HepG2 (cell line): Measurements from ENCODE around the gene PACS1. TPM values are rescaled to one million over a fixed set of nuclear protein-coding genes. Genes with fewer than 3 reads are reported as not detected.

Experiments used
- ATRX ChIP-seq: sonication (generic); formaldehyde crosslinking; IDR thresholded peaks from 2 replicates; pipeline ENCODE4 v1.4.0; 2020; ENCODE audit warnings: missing genetic modification reagents, borderline replicate concordance
- CCDC6 ChIP-seq: sonication (generic); formaldehyde crosslinking; IDR thresholded peaks from 2 replicates; pipeline ENCODE4 v1.8.1; 2022; ENCODE audit warnings: mild to moderate bottlenecking, missing genetic modification reagents, moderate library complexity
- CENPT ChIP-seq: sonication (generic); formaldehyde crosslinking; IDR thresholded peaks from 2 replicates; pipeline ENCODE4 v1.8.0; 2022; ENCODE audit warnings: low read depth, mild to moderate bottlenecking, moderate library complexity, missing genetic modification reagents
- CREB3 ChIP-seq: sonication (generic); formaldehyde crosslinking; IDR thresholded peaks from 2 replicates; pipeline ENCODE4 v1.5.0; 2020; ENCODE audit warnings: missing genetic modification reagents
- CSRNP1 ChIP-seq: sonication (generic); formaldehyde crosslinking; IDR thresholded peaks from 2 replicates; pipeline ENCODE4 v1.8.1; 2023; ENCODE audit warnings: mild to moderate bottlenecking, missing genetic modification reagents
- HNF4G ChIP-seq, 2 experiments: sonication (generic) in 1 of 2; formaldehyde crosslinking in 1 of 2; IDR thresholded peaks; 2 replicates each; pipeline versions ENCODE4 v1.4.0 to v1.6.1; 2011 to 2020; ENCODE audit warnings: borderline replicate concordance in 2 of 2, low read depth in 2 of 2, mild to moderate bottlenecking in 2 of 2, low read length in 1 of 2, missing genetic modification reagents in 1 of 2, moderate library complexity in 1 of 2
- HOMEZ ChIP-seq: IDR thresholded peaks from 2 replicates; pipeline ENCODE4 v1.6.1; 2016; ENCODE audit warnings: low read depth
- MAF1 ChIP-seq: sonication (generic); formaldehyde crosslinking; IDR thresholded peaks from 2 replicates; pipeline ENCODE4 v1.5.0; 2020; ENCODE audit warnings: missing genetic modification reagents, borderline replicate concordance
- POLR2A ChIP-seq, 2 experiments: IDR thresholded peaks; 2 replicates each; pipeline ENCODE4 v1.6.1; 2011; ENCODE audit warnings: low read depth in 2 of 2, low read length in 2 of 2, mild to moderate bottlenecking in 1 of 2, moderate library complexity in 1 of 2; ENCODE audit not compliant: insufficient read depth in 1 of 2
- RAD21 ChIP-seq: fragments of 450-650 bp; formaldehyde crosslinking; IDR thresholded peaks from 2 replicates; pipeline ENCODE4 v1.5.0; 2020; ENCODE audit warnings: mild to moderate bottlenecking
- RXRA ChIP-seq: sonication (generic); formaldehyde crosslinking; IDR thresholded peaks from 2 replicates; pipeline ENCODE4 v1.5.1; 2020; ENCODE audit warnings: missing genetic modification reagents
- SP4 ChIP-seq: sonication (generic); formaldehyde crosslinking; IDR thresholded peaks from 2 replicates; pipeline ENCODE4 v1.8.1; 2023; ENCODE audit warnings: mild to moderate bottlenecking, missing genetic modification reagents
- TRAFD1 ChIP-seq: sonication (generic); formaldehyde crosslinking; IDR thresholded peaks from 2 replicates; pipeline ENCODE4 v1.5.1; 2020; ENCODE audit warnings: missing genetic modification reagents, mild to moderate bottlenecking, borderline replicate concordance
- WIZ ChIP-seq: sonication (generic); formaldehyde crosslinking; IDR thresholded peaks from 2 replicates; pipeline ENCODE4 v1.5.1; 2020; ENCODE audit warnings: mild to moderate bottlenecking, missing genetic modification reagents
- ZNF17 ChIP-seq: sonication (generic); formaldehyde crosslinking; IDR thresholded peaks from 2 replicates; pipeline ENCODE4 v1.5.0; 2020; ENCODE audit warnings: mild to moderate bottlenecking, missing genetic modification reagents
- ZNF180 ChIP-seq: sonication (generic); formaldehyde crosslinking; IDR thresholded peaks from 2 replicates; pipeline ENCODE4 v1.4.0; 2020; ENCODE audit warnings: low read depth, missing genetic modification reagents, borderline replicate concordance
- ZNF292 ChIP-seq: sonication (generic); formaldehyde crosslinking; IDR thresholded peaks from 2 replicates; pipeline ENCODE4 v1.8.1; 2022; ENCODE audit warnings: mild to moderate bottlenecking, low read depth, missing genetic modification reagents, borderline replicate concordance
- ZNF30 ChIP-seq: sonication (generic); formaldehyde crosslinking; IDR thresholded peaks from 2 replicates; pipeline ENCODE4 v1.5.0; 2020; ENCODE audit warnings: mild to moderate bottlenecking, missing genetic modification reagents
- ZNF329 ChIP-seq: sonication (generic); formaldehyde crosslinking; IDR thresholded peaks from 2 replicates; pipeline ENCODE4 v1.9.0; 2021; ENCODE audit warnings: low read depth, mild to moderate bottlenecking, missing genetic modification reagents
- ZNF44 ChIP-seq: sonication (generic); formaldehyde crosslinking; IDR thresholded peaks from 2 replicates; pipeline ENCODE4 v1.5.1; 2020; ENCODE audit warnings: mild to moderate bottlenecking, missing genetic modification reagents
- ZNF576 ChIP-seq: sonication (generic); formaldehyde crosslinking; IDR thresholded peaks from 2 replicates; pipeline ENCODE4 v1.4.0; 2020; ENCODE audit warnings: mild to moderate bottlenecking, missing genetic modification reagents
- ZNF598 ChIP-seq: sonication (generic); formaldehyde crosslinking; IDR thresholded peaks from 2 replicates; pipeline ENCODE4 v1.5.1; 2020; ENCODE audit warnings: mild to moderate bottlenecking, missing genetic modification reagents, borderline replicate concordance
- ZNF781 ChIP-seq: sonication (generic); formaldehyde crosslinking; IDR thresholded peaks from 2 replicates; pipeline ENCODE4 v1.5.1; 2020; ENCODE audit warnings: borderline replicate concordance, mild to moderate bottlenecking, missing genetic modification reagents; ENCODE audit errors: not compliant biosample characterization
- polyA plus RNA-seq, 8 experiments: library from polyadenylated mRNA; depleted of rRNA in 3 of 8; stranded (reverse) in 7 of 8; unstranded in 1 of 8; fragments of >200 nt; fragmentation: Illumina TruSeq in 4 of 8; extraction: Trizol in 4 of 8; gene quantifications; 2 replicates each; pipeline versions ENCODE4 v1.2.1 to v1.2.3, GENCODE V29; 2011 to 2016; ENCODE audit warnings: low read depth in 4 of 8, missing spikeins in 1 of 8, mixed read lengths in 1 of 8; ENCODE audit not compliant: insufficient read depth in 1 of 8
- total RNA-seq, 5 experiments: library from RNA; depleted of rRNA; stranded (reverse); fragments of >200 nt; fragmentation: Illumina TruSeq; extraction: Trizol; gene quantifications; 2 replicates each; pipeline ENCODE4 v1.2.3, GENCODE V29; 2016; ENCODE audit warnings: low read depth in 1 of 5

The PACS1 gene
- total and polyA plus RNA-seq, 2 of the 13 experiments (the other 11 are each of a cell fraction or from before 2014, with no cell fraction given), result 7.6 to 8.6 TPM

- TF ChIP-seq HOMEZ (no peak), ZNF598 (CRISPR knock-in tag) (no peak), WIZ (no peak), HNF4G (IDR thresholded peaks at IDR 0.05; ENCODE audit: borderline replicate concordance, low read depth, low read length) (peak; percentile 80), HNF4G (CRISPR knock-in tag; IDR thresholded peaks at IDR 0.05; ENCODE audit: borderline replicate concordance, low read depth) (no peak), ZNF781 (CRISPR knock-in tag) (peak; percentile 9), ZNF329 (CRISPR knock-in tag) (0 out of 2 replicates have a peak, but pooled peaks have one; percentile 2), POLR2A (IDR thresholded peaks at IDR 0.05; ENCODE audit: insufficient read depth in 1 of 2, low read depth in 2 of 2, low read length in 2 of 2) (peak in 1 of 2 experiments; percentile 79; a peak in 3 of 4 replicates), ATRX (CRISPR knock-in tag) (no peak), MAF1 (CRISPR knock-in tag) (no peak), TRAFD1 (CRISPR knock-in tag) (no peak), ZNF17 (CRISPR knock-in tag) (no peak), CCDC6 (CRISPR knock-in tag) (peak; percentile 7; the same call in 1 of the 2 replicates), ZNF180 (CRISPR knock-in tag) (no peak), CENPT (CRISPR knock-in tag) (no peak), ZNF44 (CRISPR knock-in tag) (no peak), ZNF292 (no peak), CREB3 (no peak), RXRA (0 out of 2 replicates have a peak, but pooled peaks have one; percentile 1), ZNF576 (CRISPR knock-in tag) (0 out of 2 replicates have a peak, but pooled peaks have one; percentile 68), ZNF30 (no peak), SP4 (no peak), RAD21 (CRISPR knock-in tag) (0 out of 2 replicates have a peak, but pooled peaks have one; percentile 0), CSRNP1 (CRISPR knock-in tag) (no peak)
Observed at GRCh38 chr11:66052664-66052982, 17.4 kb upstream of the PACS1 start (continued).
